Uterus (tissue), 2 donors: ENCODE results near the gene SETDB2.

Experiments used
- POLR2A ChIP-seq, 2 donors: fragments of 450-650 bp; IDR thresholded peaks; one replicate each; pipeline ENCODE4 v1.6.1; 2016; ENCODE audit warnings: antibody characterized with exemption in 2 of 2, mild to moderate bottlenecking in 1 of 2, moderate library complexity in 1 of 2
- TF ChIP-seq, protein P1 (sequence below), 4 experiments: fragments of 200-600 bp in 2 of 4; fragments of 450-650 bp in 2 of 4; sonication (generic) in 2 of 4; IDR thresholded peaks; one replicate each; pipeline ENCODE4 v1.5.1; 2016 to 2019; ENCODE audit warnings: antibody characterized with exemption in 4 of 4, mild to moderate bottlenecking in 2 of 4, moderate library complexity in 1 of 4

DNA sequence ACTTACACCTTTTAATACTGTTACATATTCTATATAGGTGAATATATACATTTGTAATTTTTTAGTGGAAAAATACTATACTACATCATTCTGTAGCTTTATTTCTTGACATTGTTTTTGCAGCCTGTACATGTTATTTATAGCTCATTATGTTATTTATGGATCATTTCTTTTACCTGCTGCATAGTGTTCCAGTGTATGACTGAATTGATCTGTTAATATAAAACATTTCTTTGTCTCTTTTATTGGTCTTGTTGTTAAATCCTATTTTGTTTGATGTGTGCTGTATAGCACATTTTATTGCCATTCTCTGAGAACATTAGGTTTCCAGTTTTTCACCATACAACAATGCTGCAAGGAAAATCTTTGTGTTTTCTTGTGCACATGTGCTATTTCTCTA, 2.4 kb downstream of the SETDB2 start:
- TF ChIP-seq, protein P1, sequence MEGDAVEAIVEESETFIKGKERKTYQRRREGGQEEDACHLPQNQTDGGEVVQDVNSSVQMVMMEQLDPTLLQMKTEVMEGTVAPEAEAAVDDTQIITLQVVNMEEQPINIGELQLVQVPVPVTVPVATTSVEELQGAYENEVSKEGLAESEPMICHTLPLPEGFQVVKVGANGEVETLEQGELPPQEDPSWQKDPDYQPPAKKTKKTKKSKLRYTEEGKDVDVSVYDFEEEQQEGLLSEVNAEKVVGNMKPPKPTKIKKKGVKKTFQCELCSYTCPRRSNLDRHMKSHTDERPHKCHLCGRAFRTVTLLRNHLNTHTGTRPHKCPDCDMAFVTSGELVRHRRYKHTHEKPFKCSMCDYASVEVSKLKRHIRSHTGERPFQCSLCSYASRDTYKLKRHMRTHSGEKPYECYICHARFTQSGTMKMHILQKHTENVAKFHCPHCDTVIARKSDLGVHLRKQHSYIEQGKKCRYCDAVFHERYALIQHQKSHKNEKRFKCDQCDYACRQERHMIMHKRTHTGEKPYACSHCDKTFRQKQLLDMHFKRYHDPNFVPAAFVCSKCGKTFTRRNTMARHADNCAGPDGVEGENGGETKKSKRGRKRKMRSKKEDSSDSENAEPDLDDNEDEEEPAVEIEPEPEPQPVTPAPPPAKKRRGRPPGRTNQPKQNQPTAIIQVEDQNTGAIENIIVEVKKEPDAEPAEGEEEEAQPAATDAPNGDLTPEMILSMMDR (IDR thresholded peaks at IDR 0.05) = no peak
- no peak for TF ChIP-seq POLR2A (IDR thresholded peaks at IDR 0.05)
